ENCODE results near the gene DGKZ. TPM values are rescaled to one million over a fixed set of nuclear protein-coding genes. Genes with fewer than 3 reads are reported as not detected.
"Not testable (repeated sequence)": the region's sequence is repeated elsewhere in the genome, so short reads cannot be mapped to it uniquely, and the experiment has no call there.

Gene DGKZ
- total RNA-seq, 1 donor from 2014 or later = 67.5 TPM

DNA sequence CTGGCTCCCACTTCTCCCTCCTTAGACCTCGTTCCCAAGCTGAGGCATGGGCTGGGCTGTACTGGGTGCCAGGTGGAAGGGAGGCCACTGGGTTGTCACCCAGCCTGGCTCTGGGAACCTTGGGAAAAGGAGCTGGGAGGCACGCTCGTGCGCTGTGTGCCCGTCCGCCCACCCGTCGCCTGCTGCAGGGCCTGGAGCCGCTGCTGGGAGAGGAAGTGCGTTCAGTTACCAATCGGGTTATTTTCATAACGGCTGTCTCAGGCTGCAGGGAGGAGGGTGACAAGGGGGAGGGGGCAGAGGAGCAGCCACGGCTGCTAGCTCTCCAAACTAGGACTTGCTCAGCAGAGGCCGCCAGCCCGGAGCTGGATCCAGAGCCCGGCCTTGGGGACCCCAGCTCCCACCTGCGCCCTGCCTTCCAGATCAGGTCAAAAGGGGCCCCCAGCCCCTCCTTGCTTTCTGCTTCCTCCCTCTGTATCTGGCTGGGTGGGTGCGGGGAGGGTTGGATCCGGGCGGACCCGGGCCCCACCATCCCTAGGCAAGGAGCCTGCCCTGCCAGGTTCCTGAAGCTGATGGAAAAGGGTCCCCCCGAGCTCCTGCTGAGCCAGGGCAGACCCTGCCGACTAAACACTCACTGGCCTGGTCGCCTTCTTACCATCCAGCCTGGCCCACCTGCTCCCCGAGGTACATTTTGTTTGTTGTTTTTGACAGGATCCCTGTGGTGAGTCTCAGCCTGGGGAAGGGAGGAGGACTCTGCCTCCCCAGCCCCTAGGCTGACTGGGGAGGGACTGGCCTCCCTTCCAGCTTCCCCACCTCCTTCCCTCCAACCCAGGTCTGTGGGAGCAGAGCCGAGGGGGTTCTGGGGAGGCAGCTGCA, 14.3 kb downstream of the DGKZ start:
- ATAC-seq = peak; percentile 78
- DNase-seq (ENCODE audit: missing footprints) = peak; percentile 90
- intact Hi-C loops (cut with DNase I) = no loop called here

DNA sequence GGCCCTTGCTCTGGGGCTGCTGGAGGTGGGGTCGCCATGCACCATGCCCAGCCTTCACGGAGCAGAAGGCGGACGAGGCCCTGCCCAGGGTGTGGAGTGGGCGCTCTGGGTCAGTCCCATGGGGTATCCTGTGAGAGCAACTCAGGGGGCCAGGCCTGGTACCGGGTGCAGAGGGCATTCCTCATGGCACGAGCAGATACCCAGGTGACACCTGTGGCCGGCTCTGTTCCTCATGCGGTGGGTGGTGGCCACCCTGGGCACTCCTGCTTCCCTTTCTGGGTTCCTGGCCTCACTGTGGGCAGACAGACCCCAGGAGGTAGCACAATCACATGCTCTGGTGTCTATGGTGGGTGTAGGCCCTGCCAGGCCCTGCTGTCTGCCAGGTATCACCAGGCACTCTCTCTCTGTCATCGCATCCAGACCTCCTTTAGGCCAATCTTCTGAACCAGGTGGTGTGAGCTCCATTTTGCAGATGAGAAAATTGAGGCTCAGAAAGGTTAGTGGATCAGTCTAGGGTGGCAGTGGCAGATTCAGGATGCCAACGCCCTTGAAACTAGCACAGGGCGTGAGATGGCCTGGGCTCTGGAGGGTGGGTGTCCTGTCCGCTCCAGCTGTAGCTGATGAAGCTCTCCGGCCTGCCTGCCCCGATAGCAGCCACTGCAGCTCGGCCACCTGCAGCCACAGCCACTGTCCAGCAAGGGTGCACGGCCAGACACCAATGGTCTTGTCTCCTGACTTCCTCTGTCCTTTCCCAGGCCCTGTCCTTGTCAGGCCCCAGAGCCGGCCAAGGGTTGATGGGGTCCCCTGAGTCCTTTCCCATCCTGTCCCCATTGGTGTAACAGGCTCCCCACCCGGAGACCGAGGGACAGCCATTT, 15.1 kb downstream of the DGKZ start:
- ATAC-seq = no peak
- DNase-seq (ENCODE audit: missing footprints) = peak; percentile 69
- intact Hi-C loops (cut with DNase I) = no loop called here

DNA sequence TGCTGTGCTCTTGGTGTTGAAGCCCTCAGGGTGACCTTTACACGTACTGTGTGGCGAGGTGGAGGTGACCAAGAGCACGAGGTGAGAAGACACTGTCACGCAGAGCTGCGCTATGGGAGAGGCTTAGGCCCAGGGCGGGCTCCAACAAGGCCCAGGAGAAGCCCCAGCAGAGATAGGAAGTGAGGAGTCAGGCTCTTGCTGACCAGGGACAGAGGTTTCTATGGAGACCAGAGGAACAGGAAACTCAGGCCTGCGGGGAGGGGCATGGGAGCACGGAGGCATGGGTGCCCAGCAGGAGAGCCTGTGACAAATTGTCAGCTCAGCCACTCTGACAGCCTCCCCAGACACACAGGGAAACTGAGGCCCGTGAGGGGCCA, 15.8 kb downstream of the DGKZ start:
- intact Hi-C loops (cut with DNase I) = no loop called here
- DNase-seq (ENCODE audit: missing footprints) (peak; percentile 86), ATAC-seq (peak; percentile 55)

DNA sequence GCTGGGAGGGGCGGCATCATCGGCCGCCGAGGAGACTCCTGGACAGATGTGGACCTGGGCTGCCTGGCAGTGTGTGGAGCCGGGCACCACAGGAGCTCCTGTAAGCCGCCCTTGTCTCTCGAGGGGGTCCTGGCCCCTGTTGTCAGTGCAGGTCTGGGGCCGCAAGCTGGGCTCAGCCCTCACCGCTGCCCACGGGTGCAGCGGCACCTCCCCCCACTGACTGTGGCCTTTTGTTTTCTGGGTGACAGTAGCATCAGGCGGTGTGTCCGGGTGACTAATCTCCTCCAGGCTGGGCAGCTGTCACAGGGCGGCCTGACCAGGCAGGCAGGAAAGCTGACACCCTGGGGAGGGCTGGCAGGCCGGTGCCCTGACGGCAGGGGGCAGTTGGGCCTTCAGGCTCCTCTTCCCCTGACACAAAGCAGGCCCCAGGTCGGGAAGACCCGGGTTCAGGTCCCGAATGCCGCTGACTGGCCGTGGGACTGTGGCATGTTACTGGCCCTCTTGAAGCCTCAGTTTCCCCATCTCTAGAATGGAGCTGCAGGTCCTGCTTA, 16.3 kb downstream of the DGKZ start:
- intact Hi-C loops (cut with DNase I) = no loop called here
- ATAC-seq (peak; percentile 43), DNase-seq (ENCODE audit: missing footprints) (peak; percentile 71)

DNA sequence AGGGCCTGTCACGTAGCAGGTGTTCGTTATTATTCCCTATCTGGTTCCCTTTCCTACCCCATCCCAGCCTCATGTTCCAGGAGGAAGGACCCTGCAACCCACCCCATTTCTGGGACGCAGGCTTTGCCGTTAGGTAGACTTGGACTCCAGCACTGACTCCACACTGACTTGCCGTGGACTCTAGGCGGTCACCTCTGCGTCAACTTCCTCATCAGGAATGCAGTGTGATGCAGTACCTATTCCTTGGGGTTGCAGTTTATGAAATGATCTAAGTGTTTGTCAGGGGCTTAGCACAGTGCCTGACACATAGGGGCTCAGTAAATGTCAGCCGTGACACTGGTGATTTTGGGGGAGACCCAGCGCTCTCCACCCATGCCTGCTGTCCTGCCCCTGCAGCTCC, 16.8 kb downstream of the DGKZ start:
- no peak for DNase-seq (ENCODE audit: missing footprints)
- ATAC-seq = no peak
- intact Hi-C loops (cut with DNase I) = no loop called here

DNA sequence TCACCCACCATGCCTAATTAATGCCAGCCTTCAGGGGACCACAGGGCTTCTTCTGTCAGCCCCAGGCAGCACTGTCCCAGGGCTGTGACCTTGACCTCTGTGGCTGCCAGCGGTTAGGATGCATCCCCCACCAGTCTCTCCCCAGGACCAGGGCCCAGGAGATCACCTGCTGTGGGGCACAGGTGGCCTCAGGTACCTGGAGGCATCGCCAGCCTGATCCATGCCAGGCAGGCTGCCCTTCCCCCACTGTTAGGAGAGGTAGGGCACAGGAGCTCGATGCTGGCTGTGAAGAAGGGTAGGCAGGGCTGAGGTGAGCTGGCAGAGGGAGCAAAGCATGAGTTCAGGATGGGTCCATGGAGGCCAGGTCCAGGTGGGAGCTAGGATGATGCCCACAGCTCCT, 17.5 kb downstream of the DGKZ start:
- intact Hi-C loops (cut with DNase I) = loop anchor here (5.0 kb wide), 1 partner anchor 127 kb away; no protein-coding TSS in a partner anchor
- DNase-seq (ENCODE audit: missing footprints) = peak; percentile 30
- ATAC-seq = no peak

DNA sequence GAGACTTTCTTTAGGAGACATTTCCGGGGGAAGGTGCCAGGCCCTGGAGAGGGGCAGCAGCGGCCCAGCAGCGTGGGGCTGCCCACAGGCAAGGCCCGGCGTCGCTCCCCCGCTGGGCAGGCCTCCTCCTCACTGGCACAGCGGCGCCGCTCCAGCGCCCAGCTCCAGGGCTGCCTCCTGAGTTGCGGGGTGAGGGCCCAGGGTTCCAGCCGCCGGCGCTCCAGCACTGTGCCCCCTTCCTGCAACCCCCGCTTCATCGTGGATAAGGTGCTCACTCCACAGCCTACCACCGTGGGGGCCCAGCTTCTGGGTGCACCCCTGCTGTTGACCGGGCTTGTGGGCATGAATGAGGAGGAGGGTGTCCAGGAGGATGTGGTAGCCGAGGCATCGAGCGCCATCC, 19.0 kb downstream of the DGKZ start:
- intact Hi-C loops (cut with DNase I) = loop anchor here (2.0 to 5.0 kb wide), 2 partner anchors 13 to 129 kb away; no protein-coding TSS in a partner anchor
- no peak for ATAC-seq
- peak; percentile 50 for DNase-seq (ENCODE audit: missing footprints)

DNA sequence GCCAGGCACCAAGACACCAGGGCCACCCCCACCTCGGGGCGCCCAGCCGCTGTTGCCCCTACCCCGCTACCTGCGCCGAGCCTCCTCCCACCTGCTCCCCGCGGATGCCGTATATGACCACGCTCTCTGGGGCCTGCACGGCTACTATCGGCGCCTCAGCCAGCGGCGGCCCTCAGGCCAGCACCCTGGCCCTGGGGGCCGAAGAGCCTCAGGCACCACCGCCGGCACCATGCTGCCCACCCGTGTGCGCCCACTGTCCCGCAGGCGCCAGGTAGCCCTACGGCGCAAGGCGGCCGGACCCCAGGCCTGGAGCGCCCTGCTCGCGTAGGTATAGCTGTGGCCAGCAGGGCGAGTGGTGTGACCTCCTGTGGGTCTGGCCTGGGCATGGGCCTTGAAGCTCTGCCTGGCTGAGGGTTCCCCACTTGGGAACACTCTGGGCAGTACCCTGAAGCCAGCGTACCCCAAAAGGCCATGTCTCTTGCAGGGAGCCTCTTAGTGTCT, 19.4 kb downstream of the DGKZ start:
- DNase-seq (ENCODE audit: missing footprints) (peak; percentile 66), ATAC-seq (no peak)
- intact Hi-C loops (cut with DNase I) = loop anchor here (2.0 to 5.0 kb wide), 2 partner anchors 14 to 129 kb away; no protein-coding TSS in a partner anchor

DNA sequence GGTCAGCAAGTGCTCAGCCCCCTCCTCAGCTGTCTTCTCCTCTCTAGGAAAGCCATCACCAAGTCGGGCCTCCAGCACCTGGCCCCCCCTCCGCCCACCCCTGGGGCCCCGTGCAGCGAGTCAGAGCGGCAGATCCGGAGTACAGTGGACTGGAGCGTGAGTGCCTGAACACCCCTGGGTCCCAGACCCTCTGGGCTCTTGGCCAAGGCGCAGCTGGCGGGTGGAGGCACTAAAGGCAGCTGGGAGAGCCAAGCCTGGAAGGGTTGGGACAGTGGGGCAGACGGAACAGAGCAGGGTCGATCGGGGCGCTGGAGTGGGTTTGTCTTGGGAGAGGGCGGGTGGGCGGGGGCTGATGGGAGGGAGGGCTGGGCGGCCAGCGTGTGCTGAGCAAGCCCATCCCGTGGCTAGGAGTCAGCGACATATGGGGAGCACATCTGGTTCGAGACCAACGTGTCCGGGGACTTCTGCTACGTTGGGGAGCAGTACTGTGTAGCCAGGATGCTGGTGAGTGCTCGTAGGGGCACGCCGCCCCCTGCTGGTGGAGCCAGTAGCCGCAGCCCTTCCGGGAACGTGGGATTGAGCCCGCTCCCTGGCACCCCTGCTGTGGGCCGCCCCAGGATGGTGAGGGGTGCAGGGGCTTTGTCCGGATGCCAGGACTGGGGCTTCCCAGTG, 20.1 kb downstream of the DGKZ start:
- intact Hi-C loops (cut with DNase I) = loop anchor here (2.0 to 5.0 kb wide), 2 partner anchors 15 to 130 kb away; no protein-coding TSS in a partner anchor
- DNase-seq (ENCODE audit: missing footprints) (peak; percentile 91), ATAC-seq (peak; percentile 63)

DNA sequence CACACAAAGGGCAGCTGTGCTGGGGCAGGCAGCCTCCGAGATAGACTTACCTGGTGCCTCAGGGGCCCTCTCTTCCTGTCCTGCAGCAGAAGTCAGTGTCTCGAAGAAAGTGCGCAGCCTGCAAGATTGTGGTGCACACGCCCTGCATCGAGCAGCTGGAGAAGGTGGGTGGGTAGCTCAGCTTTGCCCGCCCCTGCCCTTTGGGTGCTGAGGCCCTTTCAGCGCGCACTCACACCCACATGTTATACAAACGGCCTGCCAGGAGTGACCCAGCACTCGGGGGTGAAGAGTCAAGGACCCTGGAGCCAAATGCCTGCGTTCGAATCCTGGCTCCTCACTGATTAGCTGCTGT, 20.6 kb downstream of the DGKZ start:
- ATAC-seq (no peak), DNase-seq (ENCODE audit: missing footprints) (no peak)
- intact Hi-C loops (cut with DNase I) = loop anchor here (2.0 to 5.0 kb wide), 2 partner anchors 15 to 131 kb away; no protein-coding TSS in a partner anchor

DNA sequence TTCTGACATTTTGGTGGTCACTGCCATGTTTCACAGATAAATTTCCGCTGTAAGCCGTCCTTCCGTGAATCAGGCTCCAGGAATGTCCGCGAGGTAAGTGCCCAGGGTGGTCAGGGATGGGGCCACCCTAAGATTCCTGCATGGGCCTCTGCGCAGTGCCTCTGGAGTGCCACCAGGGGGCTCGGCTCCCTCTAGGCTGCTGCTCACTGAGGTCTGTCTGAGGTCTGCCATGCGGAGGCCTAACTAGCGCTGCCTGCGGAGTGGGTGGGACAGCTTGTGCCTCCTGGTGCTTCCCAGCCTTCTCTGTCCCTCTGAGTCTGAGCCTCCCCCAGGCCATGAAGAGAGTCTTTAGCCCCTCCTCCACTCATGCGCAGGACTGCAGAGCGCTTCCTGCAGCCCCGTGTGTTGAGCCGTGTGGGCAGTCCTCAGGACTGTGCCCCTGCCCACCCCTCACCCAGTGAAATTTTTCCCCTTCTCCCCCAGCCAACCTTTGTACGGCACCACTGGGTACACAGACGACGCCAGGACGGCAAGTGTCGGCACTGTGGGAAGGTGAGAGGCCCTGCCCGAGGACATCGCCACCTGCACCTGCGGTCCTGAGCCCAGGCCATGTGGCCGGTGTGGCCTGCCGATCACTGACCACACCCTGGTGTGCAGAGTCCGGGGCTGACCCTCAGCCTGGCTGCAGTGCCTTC, 22.3 kb downstream of the DGKZ start:
- intact Hi-C loops (cut with DNase I) = loop anchor here (5.0 kb wide), 1 partner anchor 132 kb away; no protein-coding TSS in a partner anchor
- DNase-seq (ENCODE audit: missing footprints) (peak; percentile 57), ATAC-seq (peak; percentile 31)

DNA sequence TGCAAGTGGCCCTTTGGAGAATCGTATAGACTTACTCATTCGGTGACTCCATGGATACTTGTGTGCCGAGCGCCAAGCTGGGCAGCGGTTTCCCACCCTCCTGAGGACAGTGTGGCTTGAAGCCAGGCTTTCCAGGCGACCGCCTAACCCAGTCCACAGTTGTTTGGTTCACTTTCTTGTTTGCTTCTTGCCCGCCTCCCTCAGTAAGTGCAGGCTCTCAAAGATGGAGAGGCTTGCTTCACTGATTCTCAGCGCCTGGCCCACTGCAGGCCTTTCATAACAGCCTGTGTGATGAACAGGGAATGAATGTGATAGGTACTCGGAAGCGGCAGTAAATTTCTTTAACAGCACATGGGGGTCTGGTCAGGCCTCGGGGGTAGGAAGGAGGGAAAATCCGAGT, 23.0 kb downstream of the DGKZ start:
- intact Hi-C loops (cut with DNase I) = no loop called here
- ATAC-seq (no peak), DNase-seq (ENCODE audit: missing footprints) (no peak)

DNA sequence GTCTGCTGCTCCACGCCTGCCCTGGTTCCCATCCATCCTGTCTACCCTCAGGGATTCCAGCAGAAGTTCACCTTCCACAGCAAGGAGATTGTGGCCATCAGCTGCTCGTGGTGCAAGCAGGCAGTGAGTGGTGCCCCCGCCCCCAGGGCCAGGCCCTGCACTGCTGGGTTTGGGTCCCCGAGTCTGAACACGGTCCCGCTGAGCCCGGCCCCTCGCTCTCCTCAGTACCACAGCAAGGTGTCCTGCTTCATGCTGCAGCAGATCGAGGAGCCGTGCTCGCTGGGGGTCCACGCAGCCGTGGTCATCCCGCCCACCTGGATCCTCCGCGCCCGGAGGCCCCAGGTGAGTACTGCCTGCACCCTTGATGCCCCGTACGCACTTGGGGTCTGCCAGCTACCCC, 24.0 kb downstream of the DGKZ start:
- DNase-seq (ENCODE audit: missing footprints); intact Hi-C loops (cut with DNase I); ATAC-seq: not testable (repeated sequence)

DNA sequence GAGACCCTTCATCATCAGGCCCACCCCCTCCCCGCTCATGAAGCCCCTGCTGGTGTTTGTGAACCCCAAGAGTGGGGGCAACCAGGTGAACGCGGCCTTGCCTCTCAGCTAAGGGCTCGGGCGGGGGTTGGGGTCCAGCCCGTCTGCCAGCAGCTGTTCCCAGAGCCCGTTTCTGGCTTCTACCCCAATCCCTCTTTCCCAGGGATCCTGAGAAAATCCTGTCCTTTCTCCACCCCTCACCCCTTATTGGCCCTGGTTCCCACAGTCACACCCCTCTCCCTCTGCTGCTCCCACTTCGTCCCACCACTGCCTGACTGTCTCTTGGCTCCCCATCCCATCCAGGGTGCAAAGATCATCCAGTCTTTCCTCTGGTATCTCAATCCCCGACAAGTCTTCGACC, 24.8 kb downstream of the DGKZ start:
- ATAC-seq (no peak), DNase-seq (ENCODE audit: missing footprints) (no peak)
- intact Hi-C loops (cut with DNase I) = no loop called here

DNA sequence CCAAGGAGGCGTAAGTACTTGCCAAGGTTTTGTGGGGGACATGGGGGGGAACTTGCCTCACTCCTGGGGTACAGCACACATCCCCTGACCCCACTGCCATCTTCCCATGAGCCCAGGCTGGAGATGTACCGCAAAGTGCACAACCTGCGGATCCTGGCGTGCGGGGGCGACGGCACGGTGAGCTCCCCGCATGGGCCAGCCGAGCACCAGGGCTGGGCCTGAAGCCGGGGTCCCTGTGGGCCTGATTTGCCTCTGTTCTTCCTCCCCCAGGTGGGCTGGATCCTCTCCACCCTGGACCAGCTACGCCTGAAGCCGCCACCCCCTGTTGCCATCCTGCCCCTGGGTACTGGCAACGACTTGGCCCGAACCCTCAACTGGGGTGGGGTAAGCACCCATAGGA, 25.2 kb downstream of the DGKZ start:
- ATAC-seq; DNase-seq (ENCODE audit: missing footprints); intact Hi-C loops (cut with DNase I): not testable (repeated sequence)

DNA sequence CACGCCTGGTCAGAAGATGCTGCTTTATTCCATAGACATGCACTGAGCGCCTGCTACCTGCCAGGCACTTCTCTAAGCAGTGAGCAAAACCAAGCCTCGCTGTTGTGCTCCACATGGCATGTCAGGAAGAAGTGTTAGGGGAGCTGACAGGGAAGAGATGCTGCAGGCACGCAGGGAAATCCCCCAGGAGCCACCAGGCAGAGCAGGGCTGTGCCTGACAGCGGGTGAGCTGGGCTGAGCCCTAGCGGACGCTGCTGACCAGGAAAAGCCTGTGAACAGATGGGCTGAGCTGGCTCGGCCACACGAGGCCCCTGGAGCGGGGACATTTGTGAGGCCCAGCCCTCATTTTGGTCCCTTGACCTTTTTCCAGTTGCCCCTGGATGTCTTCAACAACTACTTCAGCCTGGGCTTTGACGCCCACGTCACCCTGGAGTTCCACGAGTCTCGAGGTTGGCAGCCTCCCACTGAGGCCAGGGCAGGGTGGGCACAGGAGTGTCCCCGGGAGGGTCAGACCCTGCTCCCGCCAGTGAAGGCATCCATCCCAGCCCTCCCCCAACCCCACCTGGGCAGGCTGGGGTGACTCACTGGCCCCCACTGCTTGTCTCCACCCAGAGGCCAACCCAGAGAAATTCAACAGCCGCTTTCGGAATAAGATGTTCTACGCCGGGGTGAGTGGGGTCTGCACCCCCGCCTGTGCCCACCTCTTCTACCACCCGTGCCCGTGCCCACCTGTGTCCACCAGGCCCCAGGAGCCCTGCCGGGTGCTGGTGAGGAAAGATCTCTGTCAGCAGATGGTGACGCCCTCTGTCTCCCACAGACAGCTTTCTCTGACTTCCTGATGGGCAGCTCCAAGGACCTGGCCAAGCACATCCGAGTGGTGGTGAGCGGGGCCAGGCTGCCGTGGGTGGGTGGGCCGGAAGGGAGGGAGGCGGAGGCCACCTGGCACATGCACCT, 26.8 kb downstream of the DGKZ start:
- DNase-seq (ENCODE audit: missing footprints) (no peak), ATAC-seq (no peak)
- intact Hi-C loops (cut with DNase I) = no loop called here

DNA sequence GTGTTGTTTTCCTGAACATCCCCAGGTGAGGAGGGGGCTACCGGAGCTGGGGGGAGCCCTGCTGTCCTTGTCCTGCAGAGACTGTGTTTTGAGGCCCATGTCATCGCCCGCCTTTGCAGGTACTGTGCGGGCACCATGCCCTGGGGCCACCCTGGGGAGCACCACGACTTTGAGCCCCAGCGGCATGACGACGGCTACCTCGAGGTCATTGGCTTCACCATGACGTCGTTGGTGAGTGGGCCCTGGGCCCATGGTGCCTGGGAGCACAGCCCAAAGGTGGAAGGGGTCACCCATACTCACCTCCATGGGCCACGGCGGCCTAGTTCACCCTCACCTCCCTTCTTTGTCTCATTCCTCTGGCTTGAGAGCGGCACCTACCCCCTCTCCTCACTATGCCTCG, 27.6 kb downstream of the DGKZ start:
- DNase-seq (ENCODE audit: missing footprints) (no peak), ATAC-seq (no peak)
- intact Hi-C loops (cut with DNase I) = no loop called here

Data from Right ventricle myocardium inferior (tissue), 1 donor.